Loucy (cell line): Measurements from ENCODE around the gene AKAP6.

Experiments used
- H2AFZ ChIP-seq: fragments of 200-600 bp; sonication (generic); 2 replicates; pipeline ENCODE4 v1.6.0; 2016; ENCODE audit warnings: antibody characterized with exemption, mild to moderate bottlenecking, low read length, moderate library complexity
- H3F3A ChIP-seq: fragments of 200-600 bp; 2 replicates; pipeline ENCODE4 v1.6.0; 2016; ENCODE audit warnings: antibody characterized with exemption, low read depth, mild to moderate bottlenecking
- H3K27me3 ChIP-seq: fragments of 200-600 bp; sonication (generic); 2 replicates; pipeline ENCODE4 v1.6.1; 2014; ENCODE audit warnings: low read length, mild to moderate bottlenecking; ENCODE audit not compliant: insufficient read depth, poor library complexity, severe bottlenecking
- H3K36me3 ChIP-seq: fragments of 200-600 bp; sonication (generic); 2 replicates; pipeline ENCODE4 v1.6.1; 2016; ENCODE audit warnings: low read length; ENCODE audit not compliant: insufficient read depth
- H3K4me1 ChIP-seq: fragments of 200-600 bp; sonication (generic); 2 replicates; pipeline ENCODE4 v1.5.1; 2014; ENCODE audit warnings: low read length, mild to moderate bottlenecking; ENCODE audit not compliant: insufficient read depth, poor library complexity, severe bottlenecking
- H3K4me2 ChIP-seq: fragments of 200-600 bp; sonication (generic); 2 replicates; pipeline ENCODE4 v1.6.0; 2014; ENCODE audit warnings: antibody characterized with exemption, low read length, low read depth, mild to moderate bottlenecking; ENCODE audit not compliant: poor library complexity, severe bottlenecking
- H3K4me3 ChIP-seq: fragments of 200-600 bp; sonication (generic); 2 replicates; pipeline ENCODE4 v1.5.1; 2014; ENCODE audit warnings: low read length, mild to moderate bottlenecking, mixed read lengths; ENCODE audit not compliant: poor library complexity, severe bottlenecking
- H3K79me2 ChIP-seq: fragments of 200-600 bp; sonication (generic); 2 replicates; pipeline ENCODE4 v1.6.1; 2014; ENCODE audit warnings: low read length; ENCODE audit not compliant: insufficient read depth
- H3K9ac ChIP-seq: fragments of 200-600 bp; sonication (generic); 2 replicates; pipeline ENCODE4 v1.6.0; 2014; ENCODE audit warnings: mild to moderate bottlenecking, low read depth, low read length, moderate library complexity; ENCODE audit not compliant: poor library complexity, severe bottlenecking
- H3K9me2 ChIP-seq: fragments of 200-600 bp; sonication (generic); replicated peaks from 2 replicates; pipeline ENCODE4 v1.6.1; 2016; ENCODE audit warnings: low read depth, low read length, mixed read lengths
- H3K9me3 ChIP-seq: fragments of 200-600 bp; sonication (generic); 2 replicates; pipeline ENCODE4 v1.6.1; 2014; ENCODE audit warnings: mild to moderate bottlenecking, antibody characterized with exemption, low read length, low read depth; ENCODE audit not compliant: insufficient read depth
- H4K20me1 ChIP-seq: fragments of 200-600 bp; sonication (generic); 2 replicates; pipeline ENCODE4 v1.6.0; 2014; ENCODE audit warnings: antibody characterized with exemption, low read length, mild to moderate bottlenecking; ENCODE audit not compliant: insufficient read depth, poor library complexity, severe bottlenecking
- EZH2phosphoT487 ChIP-seq: fragments of 200-600 bp; IDR thresholded peaks from 2 replicates; pipeline ENCODE4 v1.6.1; 2018; ENCODE audit warnings: antibody characterized with exemption, mild to moderate bottlenecking, moderate library complexity, borderline replicate concordance
- TF ChIP-seq, protein P1 (sequence below): fragments of 200-600 bp; sonication (generic); conservative IDR thresholded peaks from 2 replicates; pipeline ENCODE4 v1.5.1; 2014; ENCODE audit warnings: mild to moderate bottlenecking, antibody characterized with exemption, low read length

AKAP6 gene

DNA sequence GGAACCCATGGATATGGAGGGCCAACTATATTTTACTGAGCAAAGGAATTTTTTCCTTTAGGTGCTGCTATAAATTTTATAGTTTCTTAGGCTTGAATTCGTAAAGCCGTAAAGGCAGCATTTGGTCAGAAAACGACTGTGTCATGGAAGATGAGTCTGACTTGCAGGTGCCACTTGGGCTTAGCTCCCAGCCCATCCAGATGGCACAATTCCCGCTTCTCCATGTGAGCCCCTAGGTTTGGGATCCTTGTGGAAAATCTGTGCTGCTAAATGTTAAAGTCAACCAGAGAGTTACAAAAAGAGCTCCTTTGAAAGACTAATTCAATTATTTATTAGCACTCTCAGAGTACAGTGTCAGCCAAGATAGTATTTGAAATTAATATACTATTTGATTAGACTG, 489.5 kb downstream of the AKAP6 start:
- Histone ChIP-seq H3K4me2 (no peak overlapping the region), H2AFZ (no peak overlapping the region), H3K9me2 (no peaks in the 10 kb centered on the region), H3K4me1 (no peaks in the 10 kb centered on the region), H3K9me3 (no peaks in the 10 kb centered on the region), H3K27me3 (no peaks in the 10 kb centered on the region), H3K9ac (no peak overlapping the region), H3F3A (no peaks in the 10 kb centered on the region), H4K20me1 (no peaks in the 10 kb centered on the region), H3K36me3 (no peaks in the 10 kb centered on the region), H3K79me2 (no peaks in the 10 kb centered on the region), H3K4me3 (no peak overlapping the region)
- TF ChIP-seq, protein P1, sequence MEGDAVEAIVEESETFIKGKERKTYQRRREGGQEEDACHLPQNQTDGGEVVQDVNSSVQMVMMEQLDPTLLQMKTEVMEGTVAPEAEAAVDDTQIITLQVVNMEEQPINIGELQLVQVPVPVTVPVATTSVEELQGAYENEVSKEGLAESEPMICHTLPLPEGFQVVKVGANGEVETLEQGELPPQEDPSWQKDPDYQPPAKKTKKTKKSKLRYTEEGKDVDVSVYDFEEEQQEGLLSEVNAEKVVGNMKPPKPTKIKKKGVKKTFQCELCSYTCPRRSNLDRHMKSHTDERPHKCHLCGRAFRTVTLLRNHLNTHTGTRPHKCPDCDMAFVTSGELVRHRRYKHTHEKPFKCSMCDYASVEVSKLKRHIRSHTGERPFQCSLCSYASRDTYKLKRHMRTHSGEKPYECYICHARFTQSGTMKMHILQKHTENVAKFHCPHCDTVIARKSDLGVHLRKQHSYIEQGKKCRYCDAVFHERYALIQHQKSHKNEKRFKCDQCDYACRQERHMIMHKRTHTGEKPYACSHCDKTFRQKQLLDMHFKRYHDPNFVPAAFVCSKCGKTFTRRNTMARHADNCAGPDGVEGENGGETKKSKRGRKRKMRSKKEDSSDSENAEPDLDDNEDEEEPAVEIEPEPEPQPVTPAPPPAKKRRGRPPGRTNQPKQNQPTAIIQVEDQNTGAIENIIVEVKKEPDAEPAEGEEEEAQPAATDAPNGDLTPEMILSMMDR: no peak
- TF ChIP-seq EZH2phosphoT487: no peak

DNA sequence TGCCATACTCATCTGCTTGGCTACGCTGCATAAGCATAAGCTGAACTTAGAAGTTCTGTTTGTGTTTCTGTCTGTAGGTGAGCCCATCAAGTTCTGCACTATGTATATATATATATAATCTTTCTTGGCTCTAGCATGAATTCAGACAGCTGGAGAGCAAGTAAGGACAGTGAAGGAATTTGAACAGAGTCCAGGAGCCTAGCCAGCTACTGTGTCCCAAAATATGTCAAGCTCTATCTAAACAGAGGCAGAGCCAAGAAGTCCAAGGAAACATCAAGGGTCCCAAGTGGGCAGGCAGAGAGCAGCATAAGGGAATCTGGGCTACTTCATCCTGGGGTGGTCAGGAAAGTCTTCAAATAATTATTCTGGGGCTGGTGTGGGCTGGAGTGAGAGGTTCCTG, 491.1 kb downstream of the AKAP6 start:
- TF ChIP-seq, protein P1: no peak
- no peak for TF ChIP-seq EZH2phosphoT487
- no peaks in the 10 kb centered on the region for H4K20me1 ChIP-seq
- no peaks in the 10 kb centered on the region for H3F3A ChIP-seq
- H3K4me2 ChIP-seq: no peak overlapping the region
- H3K4me3 ChIP-seq: no peak overlapping the region
- H3K36me3 ChIP-seq: no peaks in the 10 kb centered on the region
- H3K79me2 ChIP-seq: no peaks in the 10 kb centered on the region
- H2AFZ ChIP-seq: no peak overlapping the region
- H3K4me1 ChIP-seq: no peaks in the 10 kb centered on the region
- no peaks in the 10 kb centered on the region for H3K9me3 ChIP-seq
- H3K27me3 ChIP-seq: no peaks in the 10 kb centered on the region
- no peak overlapping the region for H3K9ac ChIP-seq
- H3K9me2 ChIP-seq: no peaks in the 10 kb centered on the region

DNA sequence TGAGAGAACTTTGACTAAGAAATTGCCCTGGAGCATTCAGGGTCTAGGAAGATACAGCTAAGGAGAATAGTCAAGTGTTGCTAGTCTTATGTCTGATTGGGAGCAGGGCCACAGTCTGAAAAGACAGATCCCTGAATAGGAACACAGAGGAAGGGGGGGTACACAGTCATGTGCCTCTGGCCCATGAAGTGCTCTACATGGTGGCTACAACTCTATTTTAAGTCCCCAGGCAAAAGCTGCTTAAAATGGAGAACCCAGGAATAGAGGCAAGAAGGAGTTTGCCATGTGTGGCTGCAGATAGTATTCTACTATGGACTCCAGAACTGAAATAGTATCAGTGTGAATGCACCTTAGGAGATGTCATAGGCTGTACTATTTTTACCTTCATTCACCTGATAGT, 491.6 kb downstream of the AKAP6 start:
- no peaks in the 10 kb centered on the region for H3K9me3 ChIP-seq
- H3K36me3 ChIP-seq: no peaks in the 10 kb centered on the region
- no peak overlapping the region for H3K4me2 ChIP-seq
- no peaks in the 10 kb centered on the region for H3K4me1 ChIP-seq
- no peak overlapping the region for H2AFZ ChIP-seq
- H3K27me3 ChIP-seq: no peaks in the 10 kb centered on the region
- no peaks in the 10 kb centered on the region for H3K79me2 ChIP-seq
- H3K9me2 ChIP-seq: no peaks in the 10 kb centered on the region
- TF ChIP-seq, protein P1: no peak
- H3K9ac ChIP-seq: no peak overlapping the region
- no peaks in the 10 kb centered on the region for H3F3A ChIP-seq
- H3K4me3 ChIP-seq: no peak overlapping the region
- H4K20me1 ChIP-seq: no peaks in the 10 kb centered on the region
